CD4-positive, alpha-beta T cell treated with Interferon gamma for 1 hour (primary cell): ENCODE measurements around the gene ENOX1.

Experiments used
- DNase-seq: peaks from one replicate; pipeline ENCODE4 v3.0.0-alpha.2; 2020

The ENOX1 gene

GRCh38 chr13:43785261-43785649 lies 1.5 kb downstream of the ENOX1 start:
- no peak for DNase-seq

DNA sequence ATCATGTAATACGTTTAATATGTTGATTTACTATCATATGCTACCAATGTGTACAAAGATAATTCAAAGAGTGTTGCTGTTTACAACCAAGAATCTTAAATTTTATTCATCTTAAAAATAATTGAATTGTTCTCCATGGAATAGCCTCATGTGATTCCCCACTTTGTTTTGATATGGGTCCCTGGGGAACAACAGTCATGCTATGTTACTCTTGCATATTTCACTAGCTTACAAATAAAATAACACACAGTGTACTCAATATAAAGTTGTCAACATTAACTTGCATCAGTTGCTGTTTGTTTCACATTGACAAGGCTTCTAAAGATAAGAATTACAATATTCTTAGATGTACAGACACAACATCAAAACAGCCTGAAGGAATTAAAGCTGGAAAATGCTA lies 2.3 kb downstream of the ENOX1 start:
- DNase-seq: no peak

GRCh38 chr13:43783820-43784219 lies 3.0 kb downstream of the ENOX1 start:
- DNase-seq: no peak

GRCh38 chr13:43782686-43783085 lies 4.1 kb downstream of the ENOX1 start:
- no peak for DNase-seq

DNA sequence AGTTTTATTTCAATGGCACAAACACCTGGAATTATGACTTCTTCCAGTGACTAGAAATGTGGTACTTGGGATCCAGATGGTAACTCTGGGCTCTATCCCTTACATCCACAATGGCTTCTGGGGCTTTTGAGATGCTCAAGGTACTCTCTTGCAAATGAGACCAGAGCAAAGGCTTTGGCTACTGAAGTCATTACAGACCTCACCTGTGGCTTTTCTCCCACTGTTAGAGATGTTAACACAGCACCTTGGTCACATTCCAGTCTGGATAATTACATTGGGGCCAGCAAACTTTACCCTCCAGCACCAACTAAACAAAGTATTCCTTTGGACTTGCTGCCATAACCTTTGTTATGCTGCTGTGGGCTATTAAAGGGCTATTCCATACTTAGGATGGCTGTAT lies 6.1 kb downstream of the ENOX1 start:
- no peak for DNase-seq

- DNase-seq: no peak
Measured at GRCh38 chr13:43776501-43777079, 10.2 kb downstream of the ENOX1 start.

DNA sequence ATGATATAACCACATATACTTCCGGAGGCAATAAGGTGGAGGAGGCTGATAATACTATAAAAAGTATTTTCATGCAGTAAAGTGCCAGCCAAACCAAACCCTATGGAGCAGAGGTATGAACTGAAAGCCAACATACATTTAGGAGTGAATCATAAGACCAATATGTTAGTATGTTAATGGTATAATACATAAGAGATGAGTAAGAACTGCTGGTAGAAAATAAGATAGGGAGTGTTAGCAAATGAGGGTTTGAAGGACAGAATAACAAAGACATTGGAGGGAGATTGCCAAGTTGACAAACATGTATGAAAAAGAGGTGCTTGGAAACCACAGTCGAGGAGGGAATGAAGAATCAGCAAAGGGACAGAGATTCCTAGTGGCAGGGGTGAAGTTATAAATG lies 10.8 kb downstream of the ENOX1 start:
- DNase-seq: no peak

DNA sequence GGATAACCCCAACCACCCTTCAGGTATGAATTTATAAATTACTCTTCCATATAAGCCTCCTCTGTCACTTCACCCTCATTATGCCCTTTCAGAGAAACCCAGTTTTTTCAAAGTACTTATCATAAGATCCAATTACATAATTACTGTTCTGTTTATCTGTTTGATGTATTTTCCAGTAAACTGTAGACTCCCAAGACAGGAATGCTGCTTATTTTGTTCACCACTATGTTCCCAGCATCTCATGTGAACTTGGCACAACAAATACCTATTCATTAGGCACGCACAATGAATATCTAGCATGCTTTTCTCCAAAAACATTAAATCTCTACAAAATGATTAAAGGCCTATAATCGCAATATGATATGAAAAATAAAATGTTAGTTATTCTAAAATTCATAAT lies 13.2 kb downstream of the ENOX1 start:
- no peak for DNase-seq

DNA sequence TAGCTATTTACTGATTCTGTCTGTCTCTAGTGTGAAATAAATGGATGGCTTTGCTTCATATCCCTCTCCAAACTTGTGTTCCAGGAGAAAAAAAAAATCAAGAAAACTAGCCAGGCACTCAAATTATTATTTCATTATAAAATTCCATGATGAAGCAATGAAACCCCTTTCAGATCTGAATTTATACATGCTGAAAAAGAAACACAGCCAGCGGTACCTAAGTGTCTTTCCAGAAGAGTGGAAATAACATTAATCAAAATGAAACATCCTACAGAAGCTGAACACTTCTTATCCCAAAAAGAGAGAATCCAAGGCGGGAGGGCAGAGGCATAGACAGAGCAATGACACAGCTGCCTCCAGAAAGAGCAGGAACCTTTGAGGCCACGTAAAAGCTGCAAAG lies 15.9 kb downstream of the ENOX1 start:
- DNase-seq: no peak

GRCh38 chr13:43769529-43769928 lies 17.2 kb downstream of the ENOX1 start:
- no peak for DNase-seq

DNA sequence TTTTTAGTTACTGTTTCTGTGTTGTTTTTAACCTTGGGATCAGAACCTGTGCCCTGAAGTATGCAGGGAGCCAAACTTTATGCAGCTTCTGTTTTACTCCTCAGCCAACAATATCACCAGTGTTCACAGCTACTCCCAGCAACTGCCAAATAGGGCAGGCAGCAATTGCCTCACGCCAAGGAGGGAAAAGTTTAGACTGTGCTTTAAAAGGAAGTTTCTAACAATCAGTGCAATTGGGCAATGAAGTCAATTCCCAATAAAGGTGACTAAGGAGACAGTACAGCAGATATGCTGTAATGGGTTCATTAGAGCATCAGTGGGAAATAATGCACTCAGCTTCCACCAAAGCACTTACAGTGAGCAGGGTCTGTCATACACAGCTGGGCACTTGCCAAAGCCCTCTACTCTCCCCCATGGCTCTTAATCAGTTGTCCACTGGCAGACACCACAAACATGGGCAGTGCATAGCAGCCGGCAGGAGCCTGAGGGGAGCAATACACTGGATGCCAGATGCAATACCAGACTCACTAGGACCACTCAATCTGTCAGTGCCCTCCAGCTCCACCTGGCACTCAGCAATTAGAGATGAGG lies 19.3 kb downstream of the ENOX1 start:
- no peak for DNase-seq

- DNase-seq: no peak
Measured at GRCh38 chr13:43766725-43767124, 20.0 kb downstream of the ENOX1 start.

DNA sequence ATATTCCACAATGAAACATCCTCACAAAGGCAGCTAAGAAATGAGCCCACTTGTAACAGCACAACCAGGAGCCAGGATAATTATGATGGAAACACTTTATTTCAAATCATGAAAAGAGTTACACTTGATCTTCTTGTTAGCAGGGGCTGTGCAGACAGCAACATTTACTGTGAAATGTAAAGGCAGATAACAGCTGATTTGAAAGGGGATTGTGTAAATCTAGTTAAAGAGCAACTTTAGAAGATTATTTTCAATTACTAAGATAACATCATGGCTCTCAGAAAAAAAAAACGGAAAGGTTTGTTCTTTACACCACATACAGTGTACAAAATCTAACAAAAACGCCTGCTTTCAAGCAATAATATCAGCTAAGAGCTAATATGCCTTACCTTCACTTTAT lies 22.4 kb downstream of the ENOX1 start:
- DNase-seq: no peak

DNA sequence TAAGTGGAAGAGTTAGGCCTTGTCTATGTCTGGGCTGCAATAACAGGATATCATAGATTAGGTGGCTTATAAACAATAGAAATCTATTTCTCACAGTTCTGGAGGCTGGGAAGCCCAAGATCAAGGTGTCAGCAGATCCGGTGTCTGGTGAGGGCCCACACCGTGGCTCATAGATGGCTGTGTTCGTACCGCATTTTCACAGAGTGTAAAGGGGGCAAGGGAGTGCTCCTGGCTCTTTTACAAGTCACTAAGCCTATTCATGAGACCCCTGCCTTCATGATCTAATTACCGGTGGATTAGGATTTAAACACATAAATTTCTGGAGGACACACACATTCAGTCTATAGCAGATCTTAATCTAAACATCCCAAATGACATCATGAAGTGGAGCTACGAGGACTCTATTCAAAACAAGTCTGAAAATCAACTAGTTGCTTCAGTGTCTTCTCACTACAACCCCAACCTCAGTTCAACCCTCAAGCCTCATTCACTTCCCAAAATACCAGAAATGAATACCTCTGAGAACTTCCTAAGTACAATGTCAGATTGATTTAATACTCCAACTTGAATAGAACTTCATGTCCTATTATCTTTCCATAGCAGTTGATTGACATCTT lies 23.5 kb downstream of the ENOX1 start:
- no peak for DNase-seq

- no peak for DNase-seq
Measured at GRCh38 chr13:43761616-43762315, 25.0 kb downstream of the ENOX1 start.

- no peak for DNase-seq
Measured at GRCh38 chr13:43760257-43760656, 26.5 kb downstream of the ENOX1 start.

- DNase-seq: no peak
Measured at GRCh38 chr13:43758834-43759233, 27.9 kb downstream of the ENOX1 start.

- DNase-seq: no peak
Measured at GRCh38 chr13:43757266-43757665, 29.5 kb downstream of the ENOX1 start.

- DNase-seq: no peak
Measured at GRCh38 chr13:43755844-43756243, 30.9 kb downstream of the ENOX1 start.

GRCh38 chr13:43751624-43752023 lies 35.1 kb downstream of the ENOX1 start:
- no peak for DNase-seq

DNA sequence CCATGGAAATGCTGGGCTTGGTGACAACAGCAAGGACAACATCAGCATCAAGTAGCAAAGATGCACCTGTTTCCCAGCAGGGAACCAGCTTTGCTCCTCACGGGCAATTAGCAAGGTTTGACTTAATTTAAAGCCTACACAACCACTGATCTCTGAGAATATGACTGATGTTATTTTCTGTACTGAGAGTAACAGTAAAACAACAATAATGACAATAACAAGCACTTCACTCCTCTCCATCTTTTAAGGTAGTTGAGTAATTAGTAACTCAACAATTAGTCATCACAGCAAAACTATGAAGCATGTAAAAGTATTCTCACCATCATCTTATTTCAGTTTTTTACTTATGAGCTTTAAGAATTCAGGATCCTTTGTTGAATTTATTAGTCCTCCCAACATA lies 37.3 kb downstream of the ENOX1 start:
- no peak for DNase-seq

DNA sequence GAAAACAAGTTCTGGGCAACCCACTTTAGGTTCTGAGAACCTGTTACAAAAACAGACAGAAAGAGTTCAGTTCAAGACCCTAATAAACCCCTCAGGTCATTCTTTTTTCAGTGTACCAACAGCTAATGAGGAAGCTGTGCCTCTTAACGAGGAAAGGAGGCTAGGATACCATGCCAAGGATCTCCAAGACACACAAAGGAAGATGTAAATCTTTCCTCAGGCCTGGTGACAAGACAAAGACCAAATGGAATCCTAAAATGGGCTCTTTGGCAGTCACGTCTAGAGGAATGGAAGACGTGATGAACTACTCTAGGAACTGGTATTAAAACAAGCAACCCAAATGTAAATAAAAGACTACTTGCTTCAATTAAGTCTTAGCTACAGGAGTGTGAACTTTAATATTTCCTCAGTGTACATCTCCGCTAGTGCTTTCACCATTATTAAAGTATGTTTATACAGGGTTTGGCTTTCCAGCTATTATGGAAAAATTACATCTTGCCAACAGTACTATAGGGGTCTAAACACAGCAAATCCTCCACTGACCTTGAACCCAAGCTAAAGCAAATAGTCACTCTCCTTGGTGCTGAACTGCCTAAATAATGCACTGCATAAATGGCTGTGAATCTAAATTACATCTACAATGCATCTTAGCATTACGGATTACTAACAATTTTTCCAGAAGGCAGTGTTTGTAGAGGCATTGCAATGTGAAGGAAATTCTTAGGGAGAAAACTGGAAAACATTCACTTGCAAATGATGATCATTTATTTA lies 42.3 kb downstream of the ENOX1 start:
- DNase-seq: no peak

GRCh38 chr13:43742911-43743310 lies 43.9 kb downstream of the ENOX1 start:
- DNase-seq: no peak
